NCI-H1417 treated with DMSO at 0.1 percent for 48 hours (cell line): ENCODE measurements around the gene ZFP36L1.

ENCODE experiments used
- DNase-seq: peaks from one replicate; lab custom pipeline; 2025; lab: John Stamatoyannopoulos, UW

The ZFP36L1 gene

DNA sequence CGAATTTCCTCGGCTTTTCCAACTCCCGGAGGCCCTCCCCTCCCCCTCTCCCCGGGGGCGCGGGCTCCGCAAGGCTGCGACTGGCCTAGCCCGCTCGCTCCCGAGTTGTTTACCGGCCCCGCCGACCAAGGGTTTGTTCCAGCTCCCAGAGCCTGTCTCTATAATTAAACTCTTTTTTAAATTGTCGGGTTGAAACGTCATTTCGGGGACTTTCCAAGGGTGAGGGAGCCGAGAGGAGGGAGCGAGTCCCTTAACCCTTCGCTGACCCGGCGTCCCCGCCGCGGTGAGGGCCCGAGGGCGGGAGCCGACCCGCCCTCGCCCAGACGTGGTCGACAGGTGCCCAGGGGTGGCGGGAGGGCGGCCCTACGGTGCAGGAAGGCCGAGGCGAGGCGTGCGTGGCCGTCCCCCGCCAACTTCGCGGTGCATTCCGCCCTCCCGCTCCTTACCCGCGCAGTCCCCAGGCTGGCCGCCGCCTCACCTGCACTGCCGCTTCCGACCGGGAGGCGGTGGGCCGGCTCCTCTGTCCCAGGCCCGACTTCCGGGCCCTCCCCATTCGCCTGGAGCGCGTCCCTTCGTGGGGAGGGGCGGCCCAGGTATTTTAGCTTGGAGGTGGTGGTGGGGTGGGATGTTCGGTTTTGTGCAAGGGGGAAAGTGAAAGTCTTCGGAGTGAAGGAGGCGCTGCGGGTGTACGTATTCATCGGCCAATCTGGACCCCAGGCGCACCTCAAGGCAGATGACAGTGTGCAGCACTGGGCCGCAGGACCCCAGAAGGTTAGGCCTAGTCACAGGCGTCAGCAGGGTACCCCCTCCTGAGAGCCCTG lies 2.9 kb upstream of the ZFP36L1 start:
- no peak for DNase-seq

GRCh38 chr14:68794851-68795596 lies 2.2 kb upstream of the ZFP36L1 start:
- no peak for DNase-seq

- DNase-seq, result no peak
These were observed 1.4 kb upstream of the ZFP36L1 start for GRCh38 chr14:68794130-68794850.

DNA sequence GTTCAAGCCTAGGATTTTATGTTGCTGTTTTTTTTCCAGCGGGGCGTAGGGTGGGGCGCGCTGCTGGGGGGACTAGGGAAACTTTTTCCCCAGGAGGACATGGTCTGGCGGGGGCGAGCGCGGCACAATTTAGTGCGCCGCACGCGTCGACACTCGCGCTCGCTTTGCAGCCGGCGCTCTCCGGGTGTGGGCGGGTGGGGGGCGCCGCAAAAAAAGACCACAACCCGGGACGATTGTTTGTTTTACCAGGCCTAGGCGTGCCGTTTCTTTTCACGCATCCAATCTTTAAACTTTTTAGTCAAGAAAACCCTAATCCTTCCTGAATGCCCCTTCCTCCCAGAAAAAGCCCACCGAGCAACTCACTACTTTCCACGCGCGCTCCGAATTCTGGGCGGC lies 865 bp upstream of the ZFP36L1 start:
- DNase-seq, result no peak

DNA sequence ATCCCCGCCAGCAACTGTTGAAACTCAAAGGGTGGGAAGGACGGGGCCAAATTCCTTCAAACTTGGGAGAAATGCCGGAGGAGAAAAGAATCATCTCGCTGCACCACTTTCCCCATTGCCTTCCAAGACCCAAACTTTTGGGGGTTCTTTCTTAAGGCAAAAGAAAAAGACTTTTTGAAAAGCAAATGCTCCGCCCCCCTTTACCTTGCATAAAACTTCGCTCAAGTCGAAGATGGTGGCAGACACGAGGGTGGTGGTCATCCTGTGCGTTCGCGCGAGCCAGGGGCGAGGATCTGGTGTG lies 239 bp downstream of the ZFP36L1 start:
- no peak for DNase-seq

DNA sequence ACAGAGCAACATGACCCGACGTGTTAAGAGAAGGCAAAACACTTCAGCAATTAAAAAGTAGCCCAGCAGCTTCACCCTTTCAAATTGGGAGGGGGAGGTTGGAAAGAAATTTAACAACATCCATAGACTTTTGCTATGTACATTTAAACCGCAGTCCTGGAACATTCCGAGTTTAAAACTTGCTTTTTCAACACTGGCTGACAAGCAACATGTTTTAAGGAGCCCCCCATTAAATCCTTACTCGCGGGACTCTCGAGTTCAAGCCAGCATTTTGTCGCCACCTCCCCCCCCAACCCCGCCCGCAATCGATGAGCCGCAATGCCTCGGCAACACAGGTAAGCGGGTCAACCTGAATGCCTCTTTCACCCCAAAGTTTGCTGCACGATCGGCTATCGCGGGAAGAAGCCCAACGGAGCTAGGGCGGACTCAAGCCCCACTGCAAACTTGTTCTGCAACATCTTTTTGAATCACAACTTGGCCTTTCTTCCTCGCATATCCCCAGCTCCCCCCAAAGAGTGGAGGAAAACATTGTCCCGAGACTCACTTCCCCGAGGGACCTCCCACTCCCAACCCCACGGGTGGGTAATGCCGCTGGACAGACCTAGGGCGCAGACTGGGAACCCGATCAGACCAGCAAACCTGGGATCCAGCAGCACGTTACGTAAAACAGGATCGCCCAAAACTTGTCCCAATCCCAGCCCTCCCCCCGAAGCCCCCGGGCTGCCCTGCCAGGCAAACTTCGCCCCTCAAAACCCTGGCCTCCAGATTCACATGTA lies 777 bp downstream of the ZFP36L1 start:
- DNase-seq, result no peak

DNA sequence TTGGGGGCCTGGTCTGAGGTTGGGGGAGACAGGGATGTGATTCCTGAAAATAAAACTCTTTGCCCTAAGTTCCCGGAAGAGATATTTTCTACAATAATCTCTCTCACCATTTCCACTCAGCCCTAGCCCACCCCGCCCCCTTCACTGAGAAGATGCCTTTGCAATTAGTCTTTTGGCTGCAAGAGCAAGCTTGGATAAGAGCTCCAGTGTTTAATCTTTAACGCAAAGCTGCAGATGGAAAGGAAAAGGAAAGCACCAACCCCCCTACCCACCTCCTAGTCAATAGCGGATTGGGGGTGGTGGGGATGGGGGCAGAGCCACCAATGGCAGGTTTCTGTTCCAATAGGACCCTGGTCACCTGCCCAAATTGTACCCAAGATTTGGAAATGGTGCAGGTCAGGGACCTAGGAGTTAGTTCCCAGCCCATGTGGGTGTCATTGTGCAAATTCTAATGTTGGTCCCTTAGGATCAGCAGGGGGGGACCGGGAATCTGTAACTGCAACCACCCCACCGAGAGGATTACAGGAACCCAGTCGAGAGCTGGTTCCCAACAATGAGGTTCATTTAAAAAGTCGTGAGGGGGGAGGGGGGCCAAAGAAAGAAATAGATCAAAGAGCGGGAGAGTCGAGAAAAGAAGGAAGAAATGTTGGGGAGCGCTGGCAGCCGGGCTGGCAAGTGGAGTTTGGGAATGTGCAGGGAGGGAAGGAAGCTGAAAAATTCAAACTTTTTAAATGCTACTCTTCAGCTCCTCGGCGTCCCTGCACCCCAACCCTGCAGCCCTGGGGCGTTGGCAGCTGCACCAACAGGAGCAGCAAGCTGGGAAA lies 1.6 kb downstream of the ZFP36L1 start:
- no peak for DNase-seq

GRCh38 chr14:68790644-68791077 lies 2.2 kb downstream of the ZFP36L1 start:
- DNase-seq, result no peak

DNA sequence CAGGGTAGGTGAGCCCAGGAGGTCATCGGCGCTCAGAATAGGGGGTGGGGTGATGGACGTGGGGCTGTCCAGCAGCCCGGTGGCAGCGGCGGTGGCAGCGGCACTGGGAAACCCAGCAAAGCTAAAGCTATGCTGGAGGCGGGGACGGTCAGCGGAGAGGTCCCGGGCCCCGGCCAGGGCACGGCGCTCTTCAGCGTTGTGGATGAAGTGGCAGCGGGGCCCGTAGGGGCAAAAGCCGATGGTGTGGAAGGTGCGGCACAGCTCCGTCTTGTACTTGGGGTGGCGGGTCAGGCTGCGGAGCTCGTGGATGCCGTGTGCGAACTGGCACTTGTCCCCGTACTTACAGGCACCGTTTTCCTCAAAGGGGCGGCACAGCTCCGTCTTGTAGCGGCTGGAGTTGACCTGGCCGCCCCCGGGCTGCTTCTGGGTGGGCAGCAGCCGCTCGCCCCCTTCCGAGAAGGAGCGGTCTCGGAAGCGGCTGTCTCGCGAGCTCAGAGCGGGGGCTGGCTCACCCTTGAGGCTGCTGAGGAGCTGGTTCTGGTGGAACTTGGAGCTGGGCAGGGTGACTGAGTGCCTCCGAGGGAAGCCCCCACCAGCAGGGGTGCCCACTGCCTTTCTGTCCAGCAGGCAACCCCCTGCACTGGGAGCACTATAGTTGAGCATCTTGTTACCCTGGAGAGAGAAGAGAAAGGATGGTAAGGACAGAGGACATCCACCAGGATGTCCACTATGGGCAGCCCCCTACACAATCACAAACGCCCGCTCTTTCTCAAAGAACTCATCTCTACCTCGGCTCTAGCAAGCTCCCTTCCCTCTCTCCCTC lies 2.8 kb downstream of the ZFP36L1 start:
- DNase-seq, result no peak

- DNase-seq, result no peak
These were observed 3.7 kb downstream of the ZFP36L1 start for GRCh38 chr14:68788996-68789820.

- no peak for DNase-seq
These were observed 4.4 kb downstream of the ZFP36L1 start for GRCh38 chr14:68788275-68788995.

- no peak for DNase-seq
These were observed 5.5 kb downstream of the ZFP36L1 start for GRCh38 chr14:68787092-68787992.

- no peak for DNase-seq
These were observed 6.3 kb downstream of the ZFP36L1 start for GRCh38 chr14:68786491-68787091.

DNA sequence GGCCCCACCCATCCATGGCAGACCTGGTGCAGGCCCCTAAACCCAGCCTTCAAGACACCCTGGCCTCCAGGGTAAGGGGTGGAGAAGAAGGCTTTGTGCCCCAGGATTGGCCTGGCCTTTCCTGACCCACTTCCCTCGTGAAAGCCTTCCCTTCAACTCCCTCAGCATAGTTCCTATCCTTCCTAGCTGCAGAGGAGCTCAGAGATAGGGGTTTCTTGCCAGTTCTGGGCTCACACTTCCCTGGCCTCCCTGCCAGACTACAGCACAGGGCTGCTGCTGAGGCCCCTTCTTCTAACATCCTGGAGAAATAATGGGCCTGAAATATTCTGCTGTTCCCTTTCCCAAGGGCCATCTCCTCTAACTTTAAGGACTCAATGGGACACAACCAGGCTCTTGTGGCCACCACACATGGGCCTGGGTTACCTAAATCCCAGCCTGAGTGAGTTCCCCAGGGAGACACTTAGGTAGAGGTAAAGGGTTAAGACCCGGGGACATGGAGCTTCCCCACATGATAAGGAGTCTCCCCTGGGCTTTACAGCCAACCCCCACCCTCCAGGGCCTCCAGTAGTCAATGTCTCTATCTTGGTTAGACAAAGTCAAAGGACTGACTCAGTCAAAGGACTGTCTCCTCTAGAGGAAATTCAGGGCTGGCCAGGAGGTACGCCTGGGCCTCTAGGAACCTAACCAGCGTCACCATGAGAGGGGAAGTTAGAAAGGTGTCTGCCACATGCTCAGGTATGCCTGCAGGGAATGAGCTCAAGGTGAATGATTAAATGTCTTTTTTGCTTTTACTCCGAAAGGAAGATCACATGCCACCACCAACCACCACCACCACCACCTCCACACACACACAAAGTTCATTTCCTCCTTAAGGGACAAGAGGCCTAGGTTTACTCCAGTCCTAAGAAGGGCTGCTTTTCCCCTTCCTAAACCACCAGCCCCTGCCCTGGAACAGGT lies 7.1 kb downstream of the ZFP36L1 start:
- DNase-seq, result no peak

GRCh38 chr14:68784978-68785533 lies 7.8 kb downstream of the ZFP36L1 start:
- no peak for DNase-seq
